Gastroesophageal sphincter (tissue), 4 donors: Measurements from ENCODE around the gene SAAL1. TPM values are rescaled to one million over a fixed set of nuclear protein-coding genes. Genes with fewer than 3 reads are reported as not detected.

Source experiments
- ATAC-seq: fragments of 150-250 bp; one replicate; pipeline ENCODE4 v1.9.1; 2016; ENCODE audit warnings: mild to moderate bottlenecking, moderate library complexity
- H3K27ac ChIP-seq, 4 donors: fragments of 200-600 bp; sonication (generic) in 3 of 4; 1 replicate in 3 of 4; 2 replicates in 1 of 4; pipeline ENCODE4 v1.5.1; 2016 to 2019
- H3K27me3 ChIP-seq: fragments of 200-600 bp; sonication (generic); one replicate; pipeline ENCODE4 v1.5.1; 2019
- H3K36me3 ChIP-seq, 2 donors: fragments of 200-600 bp; sonication (generic); one replicate each; pipeline ENCODE4 v1.5.1; 2019; ENCODE audit warnings: control low read depth in 1 of 2
- H3K4me1 ChIP-seq, 3 donors: fragments of 200-600 bp; sonication (generic); 1 replicate in 2 of 3; 2 replicates in 1 of 3; pipeline ENCODE4 v1.5.1; 2016 to 2019; ENCODE audit warnings: control low read depth in 2 of 3
- H3K4me3 ChIP-seq, 2 donors: fragments of 200-600 bp; sonication (generic); one replicate each; pipeline ENCODE4 v1.5.1; 2019; ENCODE audit warnings: mild to moderate bottlenecking in 1 of 2, moderate library complexity in 1 of 2
- H3K9me3 ChIP-seq, 3 donors: fragments of 200-600 bp; sonication (generic); one replicate each; pipeline ENCODE4 v1.5.1; 2017 to 2019; ENCODE audit warnings: control low read depth in 2 of 3
- EP300 ChIP-seq: sonication (generic); formaldehyde crosslinking; IDR thresholded peaks from one replicate; pipeline ENCODE4 v1.6.1; 2017; ENCODE audit warnings: antibody characterized with exemption, mild to moderate bottlenecking
- POLR2A ChIP-seq, 2 donors: fragments of 450-650 bp; IDR thresholded peaks; one replicate each; pipeline ENCODE4 v1.6.1; 2017; ENCODE audit warnings: antibody characterized with exemption in 2 of 2, mild to moderate bottlenecking in 2 of 2, moderate library complexity in 1 of 2
- POLR2AphosphoS5 ChIP-seq: sonication (generic); formaldehyde crosslinking; IDR thresholded peaks from one replicate; pipeline ENCODE4 v1.6.1; 2017; ENCODE audit warnings: antibody characterized with exemption
- WGBS, 2 donors: methylation state at CpG; one replicate each; pipeline ENCODE4 v1.1.5; 2018; ENCODE audit warnings: low coverage in 1 of 2; 5-methylcytosine and 5-hydroxymethylcytosine counted together
- total RNA-seq, 4 donors: library from RNA; depleted of rRNA; stranded (reverse); fragments of >200 nt; gene quantifications; one replicate each; pipeline ENCODE4 v1.1.0, GENCODE V29; 2016
- TF ChIP-seq, protein P1 (sequence below), 4 experiments: fragments of 200-600 bp in 2 of 4; fragments of 450-650 bp in 2 of 4; sonication (generic) in 1 of 4; IDR thresholded peaks; one replicate each; pipeline ENCODE4 v1.5.1; 2017 to 2019; ENCODE audit warnings: antibody characterized with exemption in 4 of 4, mild to moderate bottlenecking in 2 of 4, moderate library complexity in 2 of 4

SAAL1 gene
- total RNA-seq, 4 donors from 2014 or later = 11.3 to 21.5 (median 14.4) TPM

- no peaks in the 10 kb centered on the region for H3K27me3 ChIP-seq
- peak overlapping the region; percentile 88 to 100 for H3K4me3 ChIP-seq
- H3K4me1 ChIP-seq = peaks cover 4 to 25% (median 4%) of the 10 kb centered on the region in 3 donors
- no peak for TF ChIP-seq EP300
- TF ChIP-seq POLR2A (IDR thresholded peaks at IDR 0.05) = no peak
- TF ChIP-seq, protein P1, sequence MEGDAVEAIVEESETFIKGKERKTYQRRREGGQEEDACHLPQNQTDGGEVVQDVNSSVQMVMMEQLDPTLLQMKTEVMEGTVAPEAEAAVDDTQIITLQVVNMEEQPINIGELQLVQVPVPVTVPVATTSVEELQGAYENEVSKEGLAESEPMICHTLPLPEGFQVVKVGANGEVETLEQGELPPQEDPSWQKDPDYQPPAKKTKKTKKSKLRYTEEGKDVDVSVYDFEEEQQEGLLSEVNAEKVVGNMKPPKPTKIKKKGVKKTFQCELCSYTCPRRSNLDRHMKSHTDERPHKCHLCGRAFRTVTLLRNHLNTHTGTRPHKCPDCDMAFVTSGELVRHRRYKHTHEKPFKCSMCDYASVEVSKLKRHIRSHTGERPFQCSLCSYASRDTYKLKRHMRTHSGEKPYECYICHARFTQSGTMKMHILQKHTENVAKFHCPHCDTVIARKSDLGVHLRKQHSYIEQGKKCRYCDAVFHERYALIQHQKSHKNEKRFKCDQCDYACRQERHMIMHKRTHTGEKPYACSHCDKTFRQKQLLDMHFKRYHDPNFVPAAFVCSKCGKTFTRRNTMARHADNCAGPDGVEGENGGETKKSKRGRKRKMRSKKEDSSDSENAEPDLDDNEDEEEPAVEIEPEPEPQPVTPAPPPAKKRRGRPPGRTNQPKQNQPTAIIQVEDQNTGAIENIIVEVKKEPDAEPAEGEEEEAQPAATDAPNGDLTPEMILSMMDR (IDR thresholded peaks at IDR 0.05) = no peak
- TF ChIP-seq POLR2AphosphoS5 = no peak
- ATAC-seq = no peak
- H3K36me3 ChIP-seq = peaks cover 0 to 29% of the 10 kb centered on the region in 2 donors
- no peaks in the 10 kb centered on the region for H3K9me3 ChIP-seq
- 18 to 19% methylated on average over 22 to 24 of the region's 29 CpGs for WGBS, 2 donors
- peak overlapping the region; percentile 39 to 84 (median 74) for H3K27ac ChIP-seq
Measured at GRCh38 chr11:18105086-18105801, 638 bp downstream of the SAAL1 start.

- Histone ChIP-seq H3K36me3 (peaks cover 0 to 64% of the 10 kb centered on the region in 2 donors), H3K4me3 (no peak overlapping the region), H3K9me3 (no peaks in the 10 kb centered on the region), H3K27me3 (no peaks in the 10 kb centered on the region), H3K27ac (no peak overlapping the region), H3K4me1 (peaks cover 4 to 18% (median 4%) of the 10 kb centered on the region in 3 donors)
- WGBS, 2 donors = 72% methylated on average over 5 of the region's 6 CpGs; no CpG with 5 or more reads in 1 of the 2 donors
- ATAC-seq = no peak
- TF ChIP-seq, protein P1 (IDR thresholded peaks at IDR 0.05) = no peak
Measured at GRCh38 chr11:18100926-18101656, 4.8 kb downstream of the SAAL1 start.

DNA sequence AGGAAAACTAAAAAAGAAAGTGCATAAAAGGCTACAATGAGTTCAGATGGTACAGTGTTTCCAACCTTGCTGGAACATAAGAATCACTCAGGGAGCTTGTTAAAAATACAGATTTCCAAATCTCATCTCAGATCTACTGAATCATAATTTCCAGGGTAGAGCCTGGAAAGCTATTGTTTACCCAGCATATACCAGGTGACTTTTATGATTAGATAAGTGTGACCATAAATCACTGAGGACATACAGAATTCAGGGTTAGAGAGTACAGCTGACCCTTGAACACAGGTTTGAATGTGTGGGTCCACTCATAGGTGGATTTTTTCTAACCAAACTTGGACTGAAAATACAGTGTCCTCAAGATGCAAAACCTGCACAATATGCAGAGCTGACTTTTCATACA, 11.9 kb downstream of the SAAL1 start:
- H3K27me3 ChIP-seq = no peaks in the 10 kb centered on the region
- no peaks in the 10 kb centered on the region for H3K4me1 ChIP-seq
- H3K27ac ChIP-seq = no peak overlapping the region
- H3K36me3 ChIP-seq = peaks cover 9 to 86% of the 10 kb centered on the region in 2 donors
- no peaks in the 10 kb centered on the region for H3K9me3 ChIP-seq
- ATAC-seq = no peak
- no peak overlapping the region for H3K4me3 ChIP-seq
- no peak for TF ChIP-seq POLR2A (IDR thresholded peaks at IDR 0.05)

- Histone ChIP-seq H3K27ac (no peak overlapping the region), H3K4me3 (no peak overlapping the region), H3K36me3 (peaks cover 13 to 93% of the 10 kb centered on the region in 2 donors), H3K4me1 (no peaks in the 10 kb centered on the region), H3K27me3 (no peaks in the 10 kb centered on the region), H3K9me3 (no peaks in the 10 kb centered on the region)
- TF ChIP-seq, protein P1 (IDR thresholded peaks at IDR 0.05) = no peak
- TF ChIP-seq EP300 = no peak
- no peak for TF ChIP-seq POLR2AphosphoS5
- no peak for TF ChIP-seq POLR2A (IDR thresholded peaks at IDR 0.05)
- no peak for ATAC-seq
- 81 to 92% methylated on average over 2 of the region's 2 CpGs for WGBS, 2 donors
Measured at GRCh38 chr11:18091731-18092130, 14.2 kb downstream of the SAAL1 start.

GRCh38 chr11:18088966-18089365, 16.9 kb downstream of the SAAL1 start:
- no peak for ATAC-seq

More at GRCh38 chr11:18088966-18089365, 16.9 kb downstream of the SAAL1 start:
- no peaks in the 10 kb centered on the region for H3K9me3 ChIP-seq
- H3K36me3 ChIP-seq = peaks cover 5 to 93% of the 10 kb centered on the region in 2 donors
- H3K27ac ChIP-seq = no peak overlapping the region
- H3K27me3 ChIP-seq = no peaks in the 10 kb centered on the region
- no peaks in the 10 kb centered on the region for H3K4me1 ChIP-seq
- TF ChIP-seq POLR2A (IDR thresholded peaks at IDR 0.05) = no peak
- TF ChIP-seq, protein P1 (IDR thresholded peaks at IDR 0.05) = no peak
- no peak for TF ChIP-seq EP300
- no peak for TF ChIP-seq POLR2AphosphoS5
- WGBS, 2 donors = 78 to 81% methylated on average over 3 of the region's 3 CpGs
- H3K4me3 ChIP-seq = no peak overlapping the region
